ENCODE measurements around the gene IKBKG.
A peak's percentile ranks its signal among the peaks of the same experiment; 100 is the strongest.
"Not testable (repeated sequence)": the region's sequence is repeated elsewhere in the genome, so short reads cannot be mapped to it uniquely, and the experiment has no call there.

IKBKG gene

DNA sequence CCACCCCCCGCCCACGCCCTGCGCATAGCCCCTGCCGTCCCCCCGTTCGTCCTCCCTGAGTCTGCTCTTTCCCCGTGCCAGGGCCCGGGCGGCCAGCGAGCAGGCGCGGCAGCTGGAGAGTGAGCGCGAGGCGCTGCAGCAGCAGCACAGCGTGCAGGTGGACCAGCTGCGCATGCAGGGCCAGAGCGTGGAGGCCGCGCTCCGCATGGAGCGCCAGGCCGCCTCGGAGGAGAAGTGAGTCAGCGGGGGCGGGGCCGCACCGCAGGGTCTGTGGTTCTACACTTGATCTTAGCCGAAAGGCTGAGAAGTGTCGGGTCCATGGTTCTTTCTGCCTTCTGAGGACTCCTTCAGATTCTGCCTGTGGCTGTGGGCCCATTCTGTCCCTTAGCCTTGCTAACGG, 12.9 kb downstream of the IKBKG start:
- not testable (repeated sequence) for DNase-seq

DNA sequence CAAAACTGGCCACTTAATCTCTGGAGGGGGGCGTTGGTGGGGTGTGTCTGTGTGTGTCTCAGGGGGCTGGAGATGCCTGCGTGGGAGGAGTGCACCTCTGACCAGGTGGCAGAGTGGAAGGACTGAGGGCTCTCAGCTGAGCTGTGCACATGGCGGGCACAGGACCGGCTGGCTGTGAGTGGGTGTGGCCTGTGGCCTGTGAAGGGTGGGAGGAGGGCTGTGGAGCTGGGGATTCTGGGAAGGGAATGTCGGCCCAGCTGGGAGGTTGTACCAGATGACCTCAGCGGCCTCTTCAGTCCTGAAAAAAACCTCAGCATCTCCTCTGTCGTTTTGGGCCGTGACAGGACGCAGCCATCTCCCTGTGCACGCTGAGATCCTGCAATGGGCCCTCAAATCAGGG, 14.9 kb downstream of the IKBKG start:
- DNase-seq, result not testable (repeated sequence)

DNA sequence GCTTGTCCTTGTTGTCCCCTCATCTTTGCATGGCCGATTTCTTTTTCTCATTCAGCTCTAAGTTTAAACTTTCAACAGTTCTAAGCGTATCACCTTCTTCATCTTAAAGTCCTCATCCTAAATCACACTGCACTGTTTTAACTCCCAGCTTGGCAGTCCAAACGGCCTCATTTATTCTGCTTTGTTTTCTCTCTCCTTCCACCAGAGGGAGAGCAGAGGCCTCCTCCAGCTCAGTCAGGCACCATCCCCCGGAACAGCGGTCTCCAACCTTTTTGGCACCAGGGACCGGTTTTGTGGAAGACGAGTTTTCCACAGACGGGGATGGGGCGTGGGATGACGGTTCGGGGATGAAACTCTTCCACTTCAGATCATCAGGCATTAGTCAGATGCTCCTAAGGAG, 22.9 kb downstream of the IKBKG start:
- not testable (repeated sequence) for DNase-seq

DNA sequence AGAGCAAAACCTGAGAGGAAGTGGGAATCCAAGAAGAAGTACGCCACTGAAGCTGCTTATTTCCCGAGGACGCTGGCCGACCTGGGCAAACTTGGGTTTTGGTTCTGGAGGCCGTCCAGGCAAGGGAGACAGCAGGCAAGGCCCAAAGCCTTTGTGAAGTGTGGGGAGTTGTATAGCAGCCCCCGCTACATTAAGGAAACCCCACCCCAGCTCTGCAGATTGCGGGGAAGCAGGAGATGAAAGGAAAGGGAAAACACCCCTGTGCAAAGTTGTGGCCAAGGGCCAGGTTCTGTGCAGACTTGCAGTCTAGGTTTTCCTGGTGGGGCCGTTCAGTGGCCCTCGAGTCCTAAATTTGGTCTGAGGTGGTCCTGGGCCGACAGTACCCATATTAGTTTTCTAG, 25.6 kb downstream of the IKBKG start:
- DNase-seq, result not testable (repeated sequence)

DNA sequence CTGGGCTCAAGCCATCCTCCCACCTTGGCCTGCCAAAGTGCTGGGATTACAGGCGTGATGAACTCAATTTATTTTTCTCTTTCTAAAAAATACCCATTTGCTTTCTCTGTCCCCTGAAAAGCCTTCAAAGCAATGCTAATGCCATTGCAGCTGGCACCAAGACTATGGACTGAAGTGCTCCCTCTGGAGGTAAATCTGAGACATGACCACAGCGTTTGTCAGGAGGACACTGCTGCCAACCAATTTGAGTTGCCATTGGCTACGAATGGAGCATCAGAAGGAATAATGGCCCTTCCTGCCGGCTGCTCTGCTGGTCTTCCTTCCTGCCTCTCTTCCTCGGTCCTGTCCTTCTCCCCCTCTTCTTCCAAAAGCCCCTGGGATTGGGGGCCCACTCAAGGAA, 27.7 kb downstream of the IKBKG start:
- not testable (repeated sequence) for DNase-seq

DNA sequence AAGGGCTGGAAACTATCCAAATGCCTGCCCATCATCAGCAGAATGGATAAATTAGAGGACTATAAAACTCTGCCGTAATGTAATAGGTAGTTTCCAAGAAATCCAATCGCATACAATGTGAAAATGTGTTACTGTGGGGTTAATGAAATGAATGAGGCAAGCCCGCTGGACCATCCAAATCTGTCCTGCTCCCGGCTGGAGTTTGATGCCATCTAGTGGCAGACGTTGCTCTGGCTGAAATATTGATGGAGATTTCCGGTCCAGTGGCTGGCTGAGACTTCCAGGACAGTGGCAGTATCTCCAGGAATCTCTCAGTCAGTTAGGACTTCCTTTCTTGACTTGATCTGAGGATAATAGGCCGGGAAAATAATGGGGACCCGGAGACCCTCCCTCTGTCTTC, 35.6 kb downstream of the IKBKG start:
- not testable (repeated sequence) for DNase-seq

DNA sequence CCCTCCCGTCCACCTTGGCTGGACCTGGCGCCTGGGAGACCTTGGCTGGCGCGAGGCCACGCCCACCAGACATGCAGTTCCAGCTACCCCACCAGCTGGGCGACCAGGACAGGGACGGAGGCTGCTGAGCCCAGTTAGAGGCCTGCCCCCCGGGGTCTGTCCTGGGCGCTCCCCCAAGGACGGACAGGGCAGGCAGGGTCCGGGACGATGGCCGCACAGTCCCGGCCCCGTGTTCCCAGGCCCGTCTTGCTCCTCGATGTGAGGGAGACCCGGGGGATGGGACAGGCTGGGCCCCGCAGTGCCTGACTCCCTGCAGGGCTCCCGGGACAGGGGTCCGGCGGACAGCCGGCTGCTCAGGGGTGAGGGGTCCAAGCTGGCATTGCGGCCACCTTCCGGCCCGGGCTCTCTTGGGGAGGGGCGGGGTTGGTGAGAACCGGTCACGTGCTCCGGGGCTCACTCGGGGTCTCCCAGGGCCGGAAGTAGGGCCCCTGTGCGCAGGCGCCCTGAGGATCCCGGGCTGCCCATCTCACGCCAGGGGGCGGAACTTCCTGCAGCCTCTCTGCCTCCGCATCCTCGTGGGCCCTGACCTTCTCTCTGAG, 37.3 kb downstream of the IKBKG start, which contains the start of gene CTAG1A:
TSS of gene CTAG1A (plus strand) at position 549 of the 599 bp plus-strand sequence. CDS start 74 bp downstream, outside the sequence.
- DNase-seq, result not testable (repeated sequence)

DNA sequence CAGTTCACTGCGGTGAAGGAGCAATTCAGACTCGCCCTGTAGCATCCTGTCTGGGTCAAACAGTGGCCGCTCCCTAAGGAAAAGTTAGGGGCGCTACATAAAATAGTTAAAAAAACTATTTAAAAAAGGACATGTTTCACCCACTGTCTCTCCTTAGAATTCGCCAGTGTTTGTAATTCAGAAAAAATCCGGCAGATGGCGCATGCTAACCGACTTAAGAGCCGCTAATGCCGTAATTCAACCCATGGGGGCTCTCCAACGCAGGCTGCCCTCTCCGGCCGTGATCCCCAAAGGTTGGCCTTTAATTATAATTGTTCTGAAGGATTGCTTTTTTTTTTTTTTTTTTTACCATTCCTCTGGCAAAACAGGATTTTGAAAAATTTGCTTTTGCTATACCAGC, 43.0 kb downstream of the IKBKG start:
- not testable (repeated sequence) for DNase-seq

DNA sequence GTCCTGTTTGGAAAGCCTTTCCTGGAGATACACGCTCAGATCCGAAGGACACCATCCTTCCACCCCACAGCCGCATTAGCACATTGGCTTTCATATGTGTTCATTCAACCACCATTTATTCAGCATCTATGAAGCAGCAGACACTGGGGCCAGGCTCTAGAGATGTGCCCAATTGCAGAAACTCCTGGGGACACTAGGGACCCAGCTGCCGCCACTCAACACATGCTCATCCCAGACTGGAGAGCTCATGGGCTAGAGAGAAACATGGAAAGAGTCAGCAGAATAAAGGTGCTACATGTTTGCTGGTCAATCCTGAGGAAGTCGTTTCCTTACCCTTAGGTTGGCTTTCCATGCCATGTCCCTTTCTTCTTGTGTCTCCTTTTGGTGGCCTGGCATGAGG, 45.1 kb downstream of the IKBKG start:
- no peak for DNase-seq

DNA sequence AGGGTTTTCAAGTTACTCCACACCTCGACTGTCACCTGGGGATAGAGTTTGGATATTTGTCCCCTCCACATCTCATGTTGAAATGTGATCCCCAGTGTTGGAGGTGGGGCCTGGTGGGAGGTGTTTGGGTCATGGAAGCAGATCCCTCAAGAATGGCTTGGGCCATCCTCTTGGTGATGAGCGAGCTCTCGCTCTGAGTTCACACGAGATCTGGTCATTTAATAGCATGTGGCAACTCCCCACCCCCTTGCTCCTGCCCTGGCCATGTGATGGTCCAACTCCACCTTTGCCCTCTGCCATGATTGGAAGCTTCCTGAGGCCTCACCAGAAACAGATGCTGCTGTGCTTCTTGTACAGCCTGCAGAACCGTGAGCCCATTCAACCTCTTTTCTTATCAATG, 45.8 kb downstream of the IKBKG start:
- DNase-seq, result no peak

DNA sequence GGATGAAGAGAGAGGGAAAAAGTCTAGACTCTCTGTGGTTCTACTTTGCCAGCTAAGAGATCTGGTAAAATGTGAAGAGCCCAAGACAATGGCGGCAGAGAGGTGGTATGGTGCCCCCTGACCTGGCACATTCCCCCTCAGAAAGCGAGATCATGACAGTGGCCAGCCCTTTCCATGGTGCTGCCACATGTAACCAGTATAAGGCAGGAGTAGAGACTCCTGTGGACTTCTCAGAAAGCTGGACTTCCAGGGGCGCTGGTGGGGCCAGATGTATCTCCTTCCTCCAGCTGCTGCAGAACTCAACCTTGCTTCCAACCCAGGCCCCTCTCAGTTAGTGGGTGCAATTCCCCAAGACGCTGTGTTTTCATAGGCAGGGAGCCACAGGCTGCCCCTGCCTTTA, 47.1 kb downstream of the IKBKG start:
- DNase-seq, result no peak

DNA sequence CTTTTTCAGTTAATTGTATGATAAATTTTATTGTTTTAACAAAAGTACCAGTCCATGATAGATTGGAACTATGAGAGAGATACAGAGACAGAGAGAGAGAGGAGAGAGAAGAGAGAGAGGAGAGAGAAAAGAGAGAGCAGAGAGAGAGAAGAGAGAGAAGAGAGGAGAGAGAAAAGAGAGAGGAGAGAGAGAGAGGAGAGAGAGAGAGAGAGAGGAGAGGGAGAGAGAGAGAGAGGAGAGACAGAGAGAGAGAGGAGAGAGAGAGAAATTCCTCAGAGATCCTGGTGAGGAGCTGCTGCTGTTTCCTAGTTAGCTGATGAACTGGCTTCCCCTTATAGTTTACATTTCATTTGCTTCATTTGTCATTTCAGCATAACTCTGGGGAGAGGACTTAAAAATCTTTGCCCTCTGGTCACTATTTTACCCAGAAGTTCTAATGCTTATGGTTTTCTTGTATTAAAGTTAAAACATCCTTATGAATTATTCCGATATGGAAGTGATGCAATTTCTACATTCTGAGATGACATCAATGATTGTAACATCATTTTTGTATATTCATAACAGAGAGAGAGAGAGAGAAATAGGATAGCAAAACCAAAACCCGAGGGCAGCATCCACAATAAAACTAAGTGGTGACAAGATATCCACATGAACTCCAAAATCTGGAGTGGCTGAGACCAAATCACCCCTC, 48.3 kb downstream of the IKBKG start:
- DNase-seq, result no peak

DNA sequence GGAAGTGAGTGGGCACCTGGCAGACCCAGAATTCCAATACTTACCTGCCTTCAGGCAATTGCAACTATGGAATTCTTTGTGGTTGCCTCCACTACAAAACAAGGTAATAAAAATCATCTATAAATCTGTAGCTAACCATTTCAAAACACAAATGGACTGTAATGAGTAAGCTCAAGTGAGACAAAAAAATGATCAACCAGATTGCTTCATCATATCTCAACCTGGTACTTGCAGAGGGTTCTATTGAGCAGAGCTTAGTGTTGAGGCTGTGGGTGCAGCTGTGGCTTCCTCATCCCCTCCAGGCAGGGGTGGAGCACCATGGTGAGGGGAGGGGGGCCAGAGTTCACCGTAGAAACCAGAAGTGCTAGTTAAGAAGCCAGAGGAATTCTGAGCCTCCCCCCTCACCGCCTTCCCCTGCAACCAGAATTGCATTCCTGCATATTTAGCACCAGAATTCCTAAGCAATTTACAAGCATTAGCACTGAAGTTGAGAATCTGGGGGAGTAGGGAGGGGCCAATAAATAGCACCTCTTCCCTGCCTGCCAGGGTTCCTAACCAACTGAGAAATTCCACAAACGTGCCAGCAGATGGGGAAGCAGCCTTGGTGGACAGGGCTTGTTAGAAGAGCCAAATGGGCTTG, 49.0 kb downstream of the IKBKG start:
- peak; percentile 46 for DNase-seq

DNA sequence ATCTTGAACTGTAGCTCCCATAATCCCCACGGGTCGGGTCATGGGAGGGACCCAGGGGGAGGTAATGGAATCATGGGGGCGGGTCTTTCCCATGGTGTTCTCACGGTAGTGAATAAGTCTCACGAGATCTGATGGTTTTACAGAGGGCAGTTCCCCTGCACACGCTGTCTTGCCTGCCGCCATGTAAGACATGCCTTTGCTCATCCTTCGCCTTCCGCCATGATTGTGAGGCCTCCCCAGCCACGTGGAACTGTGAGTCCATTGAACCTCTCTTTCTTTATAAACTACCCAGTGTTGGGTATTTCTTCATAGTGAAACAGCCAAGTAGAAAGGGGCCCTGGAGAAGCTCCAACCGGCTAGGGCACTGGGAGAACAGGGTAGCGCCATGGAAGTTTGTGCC, 49.8 kb downstream of the IKBKG start:
- DNase-seq, result no peak

DNA sequence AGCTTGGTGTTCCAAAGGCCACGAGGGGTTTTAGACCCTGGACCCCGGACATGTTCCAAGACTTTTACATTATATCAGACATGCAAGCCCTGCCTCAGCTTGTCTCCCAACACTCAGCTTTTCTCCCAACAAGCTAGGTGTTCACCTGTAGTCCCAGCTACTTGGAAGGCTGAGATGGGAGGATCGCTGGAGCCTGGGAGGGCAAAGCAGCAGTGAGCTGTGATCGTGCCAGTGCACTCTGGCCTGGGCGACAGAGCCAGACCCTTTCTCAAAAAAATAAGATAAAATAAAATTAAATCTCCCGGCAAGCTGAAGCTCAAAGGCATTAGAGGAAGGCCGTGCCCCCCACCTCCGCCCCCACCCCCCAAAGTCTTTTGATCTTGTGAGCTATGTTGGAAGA, 51.2 kb downstream of the IKBKG start:
- no peak for DNase-seq

DNA sequence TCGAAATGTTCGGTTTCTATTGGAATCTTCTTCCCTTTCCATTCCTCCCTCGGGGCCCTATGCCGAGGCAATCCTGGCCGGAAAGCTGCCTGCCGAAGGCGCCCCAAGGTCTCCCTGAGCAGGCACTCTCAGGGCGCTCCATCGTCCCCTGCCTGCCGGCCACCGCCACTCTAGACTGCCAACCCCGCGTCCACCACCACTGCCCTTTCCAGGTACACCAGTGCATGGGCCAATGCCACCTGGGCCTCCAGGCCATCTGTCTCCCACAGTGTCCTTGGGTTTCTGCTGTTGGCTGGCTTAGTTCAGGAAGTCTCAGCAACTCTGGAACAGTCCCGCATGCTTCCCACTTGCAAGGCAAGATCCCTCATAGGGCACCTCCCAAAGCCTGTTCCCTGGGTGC, 52.1 kb downstream of the IKBKG start:
- no peak for DNase-seq

DNA sequence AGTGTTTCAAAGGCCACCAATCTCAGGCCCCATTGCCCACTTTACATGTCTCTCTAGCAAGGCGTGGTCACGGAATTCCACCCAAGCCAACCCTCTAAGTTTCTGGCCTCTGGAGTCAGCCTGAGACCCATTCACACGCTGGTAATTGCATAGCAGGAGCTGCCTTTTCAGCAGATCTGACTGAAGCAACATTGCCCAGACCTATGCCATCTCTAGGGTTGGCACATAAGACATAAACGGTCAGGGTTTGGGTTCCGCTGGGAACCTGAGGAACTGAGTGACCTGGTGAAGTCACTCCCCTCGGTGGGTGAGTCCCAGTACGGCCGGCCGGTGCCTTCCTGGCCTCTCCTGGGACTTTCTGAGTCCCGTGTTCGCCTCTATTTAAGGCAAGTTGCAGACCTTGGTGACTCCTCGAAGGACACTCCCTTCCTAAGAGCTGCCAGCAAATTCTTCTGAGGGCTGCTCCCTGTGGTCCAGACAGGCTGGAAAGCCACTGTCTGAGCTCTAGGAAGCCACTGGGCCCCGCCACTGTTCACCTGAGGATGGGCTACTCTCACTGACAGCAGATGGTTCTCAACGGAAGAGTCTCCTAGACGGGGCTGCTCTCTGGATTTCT, 53.4 kb downstream of the IKBKG start:
- DNase-seq, result no peak

DNA sequence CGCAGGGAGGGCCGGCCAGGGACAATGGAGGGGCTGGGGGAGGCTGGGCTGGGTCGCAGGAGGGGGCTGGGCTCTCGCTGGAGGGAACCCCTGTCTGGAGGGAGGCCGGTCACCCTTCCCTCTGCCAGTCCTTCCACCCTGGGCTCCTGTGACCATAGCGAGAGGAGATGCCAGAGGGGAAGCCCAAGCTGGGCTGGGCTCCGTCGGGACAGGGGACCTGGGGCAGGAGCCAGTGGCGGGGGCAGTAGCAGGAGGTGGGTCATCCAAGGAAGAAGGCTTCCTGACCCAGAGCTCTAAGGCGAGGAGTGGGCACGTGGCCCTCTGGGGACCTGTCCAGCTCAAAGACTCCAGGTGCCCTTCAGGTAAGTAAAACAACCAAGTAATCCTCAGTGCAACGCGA, 54.8 kb downstream of the IKBKG start:
- DNase-seq, result no peak

DNA sequence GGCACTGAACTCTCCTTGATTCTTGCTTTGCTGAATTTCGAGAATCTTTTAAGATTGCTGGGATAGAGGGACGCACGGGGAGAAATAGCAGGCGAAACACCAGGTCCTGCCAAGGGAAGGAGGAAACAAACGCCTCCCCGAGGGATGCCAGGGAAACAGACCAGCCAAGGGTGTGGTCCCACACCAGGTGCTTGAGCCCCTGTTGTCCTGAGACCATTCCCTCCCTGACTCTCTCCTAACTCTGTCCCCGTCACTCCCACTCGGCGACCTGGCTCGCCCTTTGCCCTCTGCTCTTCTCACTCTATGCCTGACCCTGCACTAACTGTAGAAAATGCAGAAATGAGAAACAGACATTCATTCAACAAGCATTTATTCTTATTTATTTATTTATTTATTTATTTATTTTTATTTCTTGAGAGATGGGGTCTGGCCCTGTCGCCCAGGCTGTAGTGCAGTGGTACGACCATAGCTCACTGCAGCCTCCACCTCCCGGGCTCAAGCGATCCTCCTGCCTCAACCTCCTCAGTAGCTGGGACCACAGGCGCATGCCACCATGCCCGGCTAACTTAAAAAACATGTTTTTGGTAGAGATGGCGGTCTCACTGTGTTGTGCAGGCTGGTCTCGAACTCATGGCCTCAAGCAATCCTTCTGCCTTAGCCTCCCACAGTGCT, 55.5 kb downstream of the IKBKG start:
- DNase-seq, result no peak

DNA sequence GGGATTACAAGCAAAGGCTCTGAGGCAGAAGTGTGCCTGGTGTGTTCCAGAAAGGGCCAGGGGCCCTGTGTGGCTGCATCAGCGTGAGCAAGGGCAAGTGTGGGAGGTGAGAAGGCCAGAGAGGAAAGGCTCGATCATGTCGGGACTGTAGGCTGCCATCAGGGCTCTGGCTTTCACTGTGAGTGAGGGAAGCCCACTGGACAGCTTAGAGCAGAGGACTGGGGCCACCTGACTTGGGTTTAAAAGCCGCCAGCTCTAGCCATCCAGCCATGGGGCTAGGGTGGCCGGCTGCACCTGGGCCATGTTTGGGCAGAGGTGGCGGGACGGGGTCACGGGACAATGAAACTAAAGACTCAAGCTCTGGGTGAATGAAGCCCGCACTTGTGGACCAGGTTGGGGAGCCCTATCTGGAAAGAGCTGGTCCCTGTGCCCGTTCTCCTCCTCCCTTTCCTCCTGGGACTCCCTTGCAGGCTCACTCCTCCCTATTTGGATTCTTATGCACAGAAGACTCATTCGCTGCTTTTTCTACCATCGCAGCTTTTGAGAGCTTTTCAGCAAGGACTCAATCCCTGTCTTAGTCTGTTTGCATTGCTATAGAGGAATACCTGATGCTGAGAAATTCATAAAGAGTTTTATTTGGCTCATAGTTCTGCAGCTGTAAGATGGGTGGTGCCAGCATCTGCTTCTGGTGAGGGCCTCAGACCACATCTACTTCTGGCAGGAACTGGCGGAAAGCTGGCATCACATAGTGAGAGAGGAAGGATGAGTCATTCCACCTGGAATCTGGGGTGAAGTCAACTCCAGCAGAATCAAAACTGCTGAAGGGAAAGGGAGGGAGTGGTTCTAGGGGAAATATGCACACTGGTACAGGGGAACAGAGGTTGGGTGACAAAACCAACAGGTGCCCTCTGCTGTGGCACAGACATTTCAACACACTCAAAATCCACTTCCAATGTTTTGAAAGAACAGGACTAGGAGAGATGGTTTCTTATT, 56.3 kb downstream of the IKBKG start:
- peak; percentile 62 for DNase-seq

DNA sequence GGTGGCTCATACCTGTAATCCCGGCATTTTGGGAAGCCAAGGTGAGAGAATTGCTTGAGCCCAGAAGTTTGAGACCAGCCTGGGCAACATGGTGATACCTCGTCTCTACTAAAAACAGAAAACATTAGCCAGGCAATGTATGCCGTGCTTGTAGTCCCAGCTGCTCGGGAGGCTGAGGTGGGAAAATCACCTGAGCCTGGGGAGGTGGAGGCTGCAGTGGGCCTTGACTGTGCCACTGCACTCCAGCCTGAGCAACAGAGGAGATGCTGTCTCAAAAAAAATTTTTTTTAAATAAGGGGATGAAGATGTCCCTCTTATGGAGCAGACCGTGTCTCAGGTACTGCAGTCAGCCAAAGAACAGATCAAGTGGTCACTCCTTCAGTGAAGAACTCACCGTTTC, 58.1 kb downstream of the IKBKG start:
- no peak for DNase-seq

DNA sequence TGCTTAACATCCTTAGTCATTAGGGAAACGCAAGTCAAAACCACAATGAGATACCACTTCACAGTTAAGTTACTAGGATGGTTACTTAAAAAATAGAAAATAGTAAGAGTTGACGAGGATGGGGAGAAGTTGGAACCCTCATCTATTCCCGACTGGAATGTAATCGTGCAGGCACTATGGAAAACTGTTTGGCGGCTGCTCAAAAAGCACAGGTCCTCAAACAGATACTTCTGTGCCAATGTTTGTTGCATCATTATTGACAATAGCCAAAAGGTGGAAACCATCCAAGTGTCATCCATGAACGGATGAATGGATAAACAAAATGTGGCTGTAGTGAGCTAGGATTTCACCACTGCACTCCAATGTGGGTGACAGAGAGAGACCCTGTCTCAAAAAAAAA, 60.0 kb downstream of the IKBKG start:
- no peak for DNase-seq
